ENCODE measurements around the gene SRCIN1. TPM values are rescaled to one million over a fixed set of nuclear protein-coding genes. Genes with fewer than 3 reads are reported as not detected.

SRCIN1 gene
- total RNA-seq, 1 experiment from 2014 or later: 6.9 TPM

GRCh38 chr17:38559880-38560230 lies 45.9 kb downstream of the SRCIN1 start:
- no peak overlapping the region for H2AFZ ChIP-seq (ENCODE audit: low read length)
- Mint-ChIP-seq H3K4me1 (peaks cover 35 to 51% of the 10 kb centered on the region in 2 experiments), H3K4me3 (peak overlapping the region in 1 of 2 experiments; percentile 70; a peak in 4 of 5 replicates), H3K36me3 (ENCODE audit: insufficient read depth in 1 of 3, low read depth in 3 of 3) (peaks cover 0 to 3% (median 0%) of the 10 kb centered on the region in 3 experiments; a peak in 1 of 7 replicates), H3K27ac (no peak overlapping the region), H3K9me3 (no peaks in the 10 kb centered on the region; a peak in 1 of 5 replicates), H3K27me3 (ENCODE audit: low read depth) (peaks cover 88% of the 10 kb centered on the region)
- no peak overlapping the region for H3K18ac ChIP-seq (ENCODE audit: insufficient read length, low read depth, low read length)
- peak overlapping the region; percentile 73 for H3K4me2 ChIP-seq (ENCODE audit: insufficient read depth, insufficient read length, low read length)
- H3K27me3 ChIP-seq (ENCODE audit: insufficient read depth, low read length): peaks cover 47% of the 10 kb centered on the region
- H3K4ac ChIP-seq (ENCODE audit: low read depth, low read length): no peak overlapping the region
- H2AK5ac ChIP-seq (ENCODE audit: insufficient read length, low read length): no peak overlapping the region
- H3K14ac ChIP-seq (ENCODE audit: insufficient read depth, low read length): no peak overlapping the region
- no peak overlapping the region for H2BK120ac ChIP-seq (ENCODE audit: low read depth, low read length, poor library complexity, severe bottlenecking)
- no peaks in the 10 kb centered on the region for H3K9me3 ChIP-seq (ENCODE audit: control insufficient read depth, low read depth, low read length)
- no peak overlapping the region for H4K5ac ChIP-seq (ENCODE audit: insufficient read length, low read depth, low read length)
- H3K27ac ChIP-seq (ENCODE audit: insufficient read length, low read depth, low read length): no peak overlapping the region
- no CpG with 5 or more reads among the region's 6 CpGs for WGBS (ENCODE audit: extremely low coverage, insufficient read length, low lambda C conversion rate)
- H4K8ac ChIP-seq (replicated peaks; ENCODE audit: insufficient read length, low read depth, low read length): no peak overlapping the region
- H3K23me2 ChIP-seq (ENCODE audit: insufficient read length, low read depth, low read length, poor library complexity, severe bottlenecking): peaks cover 26% of the 10 kb centered on the region
- no peak for TF ChIP-seq CTCF (conservative IDR thresholded peaks at IDR 0.05)
- no peak overlapping the region for H3K56ac ChIP-seq (ENCODE audit: insufficient read length, low read depth, low read length)
- H4K91ac ChIP-seq (ENCODE audit: insufficient read length, low read depth, low read length): no peak overlapping the region
- no peaks in the 10 kb centered on the region for H3K79me1 ChIP-seq (ENCODE audit: insufficient read depth, low read depth, low read length, poor library complexity, severe bottlenecking)
- H3K4me1 ChIP-seq (ENCODE audit: insufficient read depth, low read length): 0 out of 2 replicates have a peak, but pooled peaks cover 2% of the 10 kb centered on the region
- H2BK12ac ChIP-seq (ENCODE audit: insufficient read length, low read depth, low read length): no peak overlapping the region
- H2BK15ac ChIP-seq (ENCODE audit: low read depth, low read length): no peak overlapping the region
- no peak overlapping the region for H3K23ac ChIP-seq (ENCODE audit: insufficient read length, low read depth, low read length)
- H4K20me1 ChIP-seq (ENCODE audit: control insufficient read depth, insufficient read depth, insufficient read length): peaks cover 2% of the 10 kb centered on the region
- H3K9ac ChIP-seq (ENCODE audit: extremely low read depth, insufficient read length, low read length): no peak overlapping the region
- no peak for DNase-seq
- no peak overlapping the region for H2BK5ac ChIP-seq (ENCODE audit: insufficient read length, low read length)
- no peak overlapping the region for H2BK20ac ChIP-seq (ENCODE audit: low read depth, low read length, poor library complexity, severe bottlenecking)
- H3K79me2 ChIP-seq (ENCODE audit: insufficient read depth, low read length): no peaks in the 10 kb centered on the region
- no peak overlapping the region for H3T11ph ChIP-seq (ENCODE audit: low read length)

Measured in H9 (cell line).